Peyer's patch (tissue), 4 donors: ENCODE data around the gene FOXO6. TPM values are rescaled to one million over a fixed set of nuclear protein-coding genes. Genes with fewer than 3 reads are reported as not detected.

Experiments used
- DNase-seq, 3 donors: peaks; one replicate each; pipeline ENCODE4 v3.0.0-alpha.2; 2017 to 2019
- H3K27ac ChIP-seq, 4 donors: fragments of 200-600 bp; sonication (generic); one replicate each; pipeline ENCODE4 v1.5.1; 2016 to 2019
- H3K27me3 ChIP-seq, 2 donors: fragments of 200-600 bp; sonication (generic); one replicate each; pipeline ENCODE4 v1.5.1; 2019
- H3K36me3 ChIP-seq, 3 donors: fragments of 200-600 bp; sonication (generic); one replicate each; pipeline ENCODE4 v1.5.1; 2016 to 2019
- H3K4me1 ChIP-seq, 4 donors: fragments of 200-600 bp; sonication (generic); one replicate each; pipeline ENCODE4 v1.5.1; 2016 to 2019
- H3K4me3 ChIP-seq, 4 donors: fragments of 200-600 bp; sonication (generic); 1 replicate in 3 of 4; 2 replicates in 1 of 4; pipeline ENCODE4 v1.5.1; 2016 to 2019; ENCODE audit warnings: mild to moderate bottlenecking in 1 of 4
- H3K9me3 ChIP-seq, 4 donors: fragments of 200-600 bp; sonication (generic); one replicate each; pipeline ENCODE4 v1.5.1; 2016 to 2019; ENCODE audit warnings: mild to moderate bottlenecking in 1 of 4
- POLR2A ChIP-seq, 2 donors: fragments of 450-650 bp; IDR thresholded peaks; one replicate each; pipeline ENCODE4 v1.5.1; 2017; ENCODE audit warnings: antibody characterized with exemption in 2 of 2, mild to moderate bottlenecking in 2 of 2, moderate library complexity in 2 of 2
- total RNA-seq, 4 donors: library from RNA; depleted of rRNA; stranded (reverse); fragments of >200 nt; gene quantifications; one replicate each; pipeline ENCODE4 v1.1.0, GENCODE V29; 2016
- TF ChIP-seq, protein P1 (sequence below), 6 experiments: fragments of 450-650 bp in 4 of 6; fragments of 200-600 bp in 2 of 6; sonication (generic) in 1 of 6; IDR thresholded peaks; one replicate each; pipeline ENCODE4 v1.5.1; 2017 to 2019; ENCODE audit warnings: antibody characterized with exemption in 6 of 6, mild to moderate bottlenecking in 3 of 6, moderate library complexity in 1 of 6

The FOXO6 gene
- total RNA-seq, 4 donors from 2014 or later: 0.53 to 1.1 TPM; not detected in 2

DNA sequence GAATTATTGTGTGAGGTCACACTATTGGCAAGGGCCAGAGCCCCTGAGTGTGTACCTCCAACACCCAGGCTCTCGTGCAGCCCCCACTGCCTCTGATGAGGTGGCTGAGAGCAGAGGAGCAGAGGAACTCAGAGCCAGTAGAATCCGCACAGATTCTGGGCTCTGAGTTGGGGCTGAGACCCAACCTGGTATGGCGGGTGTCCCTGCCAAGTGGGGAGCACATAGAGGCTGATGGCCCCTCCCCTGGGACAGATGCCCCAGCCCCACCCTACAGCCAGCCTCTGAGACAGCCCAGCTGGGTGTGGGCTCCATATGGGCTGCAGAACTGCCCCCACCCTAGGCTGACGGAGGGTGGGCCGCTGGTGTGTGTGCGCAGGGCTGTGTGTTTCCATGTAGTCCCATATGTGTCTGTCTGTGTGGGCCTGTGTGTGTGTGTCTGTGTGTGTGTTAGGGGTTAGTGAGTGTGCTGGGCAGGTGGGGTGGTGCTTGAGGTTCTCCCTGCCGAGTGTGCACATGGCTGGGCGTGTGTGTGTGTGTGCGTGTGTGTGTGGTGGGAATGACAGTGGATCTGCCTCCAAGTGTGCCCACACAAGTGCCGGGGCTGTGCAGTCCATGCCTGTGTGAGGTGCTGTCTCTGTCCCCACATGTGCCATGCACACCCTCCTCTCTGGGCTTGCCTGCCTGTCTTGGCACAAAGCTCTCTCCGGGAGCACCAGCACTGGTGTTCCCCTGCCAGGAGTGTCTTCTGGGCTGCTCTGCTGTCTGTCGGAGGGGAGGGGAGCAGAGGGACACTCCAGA lies 24.4 kb downstream of the FOXO6 start:
- no peak overlapping the region for H3K4me3 ChIP-seq
- peaks cover 3 to 24% (median 9%) of the 10 kb centered on the region in 4 donors for H3K4me1 ChIP-seq
- no peaks in the 10 kb centered on the region for H3K27me3 ChIP-seq
- no peak overlapping the region for H3K27ac ChIP-seq
- no peaks in the 10 kb centered on the region for H3K36me3 ChIP-seq
- no peak for TF ChIP-seq POLR2A (IDR thresholded peaks at IDR 0.05)
- TF ChIP-seq, protein P1, sequence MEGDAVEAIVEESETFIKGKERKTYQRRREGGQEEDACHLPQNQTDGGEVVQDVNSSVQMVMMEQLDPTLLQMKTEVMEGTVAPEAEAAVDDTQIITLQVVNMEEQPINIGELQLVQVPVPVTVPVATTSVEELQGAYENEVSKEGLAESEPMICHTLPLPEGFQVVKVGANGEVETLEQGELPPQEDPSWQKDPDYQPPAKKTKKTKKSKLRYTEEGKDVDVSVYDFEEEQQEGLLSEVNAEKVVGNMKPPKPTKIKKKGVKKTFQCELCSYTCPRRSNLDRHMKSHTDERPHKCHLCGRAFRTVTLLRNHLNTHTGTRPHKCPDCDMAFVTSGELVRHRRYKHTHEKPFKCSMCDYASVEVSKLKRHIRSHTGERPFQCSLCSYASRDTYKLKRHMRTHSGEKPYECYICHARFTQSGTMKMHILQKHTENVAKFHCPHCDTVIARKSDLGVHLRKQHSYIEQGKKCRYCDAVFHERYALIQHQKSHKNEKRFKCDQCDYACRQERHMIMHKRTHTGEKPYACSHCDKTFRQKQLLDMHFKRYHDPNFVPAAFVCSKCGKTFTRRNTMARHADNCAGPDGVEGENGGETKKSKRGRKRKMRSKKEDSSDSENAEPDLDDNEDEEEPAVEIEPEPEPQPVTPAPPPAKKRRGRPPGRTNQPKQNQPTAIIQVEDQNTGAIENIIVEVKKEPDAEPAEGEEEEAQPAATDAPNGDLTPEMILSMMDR (IDR thresholded peaks at IDR 0.05): no peak
- DNase-seq: no peak
- H3K9me3 ChIP-seq: no peaks in the 10 kb centered on the region

DNA sequence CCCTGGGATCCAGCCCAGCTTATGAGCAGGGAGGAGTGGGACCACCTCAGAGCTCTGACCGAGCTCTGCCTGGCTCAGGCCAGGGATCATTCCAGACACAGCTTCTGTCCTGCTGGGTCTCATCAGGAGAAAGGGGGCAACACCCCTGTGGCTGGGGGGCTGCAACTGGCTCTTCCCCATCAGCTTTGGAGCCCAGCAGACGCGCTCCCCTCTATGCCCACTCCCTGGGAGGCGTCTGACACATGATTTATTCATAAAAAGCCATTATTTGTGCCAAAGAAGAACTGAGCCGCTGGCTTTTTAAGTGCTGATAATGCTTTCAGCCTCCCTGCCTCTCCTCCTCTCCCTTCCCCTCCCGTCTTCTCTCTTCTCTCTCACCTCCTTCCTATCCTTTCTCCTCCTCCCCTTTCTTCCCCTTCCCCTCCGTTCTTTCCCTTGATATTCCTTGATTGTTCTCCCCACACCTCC lies 25.0 kb downstream of the FOXO6 start:
- no peak overlapping the region for H3K27ac ChIP-seq
- no peak for TF ChIP-seq POLR2A (IDR thresholded peaks at IDR 0.05)
- TF ChIP-seq, protein P1 (IDR thresholded peaks at IDR 0.05): no peak
- no peak for DNase-seq

DNA sequence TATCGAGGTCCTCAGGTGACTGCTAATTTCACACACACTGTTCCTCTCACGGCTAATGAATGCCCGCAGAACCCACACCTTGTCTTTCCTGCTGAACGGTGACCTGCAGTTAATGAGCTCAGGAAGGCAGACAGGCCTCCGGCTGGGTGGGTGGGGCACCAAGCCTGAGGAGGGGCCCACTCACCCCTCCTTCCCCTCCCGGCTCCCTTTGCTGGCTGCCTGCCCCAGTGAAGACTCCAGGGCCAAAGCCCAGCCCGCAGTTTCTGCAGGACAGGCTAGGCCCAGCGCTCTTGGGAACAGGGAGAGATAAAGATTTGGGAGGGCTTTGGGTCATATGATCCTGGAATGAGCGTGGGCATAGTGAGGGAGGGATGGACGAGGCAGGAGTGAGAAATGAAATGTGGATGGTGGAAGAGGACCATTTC lies 26.4 kb downstream of the FOXO6 start:
- Histone ChIP-seq H3K27me3 (no peaks in the 10 kb centered on the region), H3K36me3 (no peaks in the 10 kb centered on the region), H3K4me3 (no peak overlapping the region), H3K27ac (no peak overlapping the region), H3K4me1 (peaks cover 0 to 10% (median under 1%) of the 10 kb centered on the region in 4 donors), H3K9me3 (no peaks in the 10 kb centered on the region)
- no peak for TF ChIP-seq POLR2A (IDR thresholded peaks at IDR 0.05)
- TF ChIP-seq, protein P1 (IDR thresholded peaks at IDR 0.05): no peak
- peak in 2 of 3 donors; percentile 63 to 74 for DNase-seq

More for the DNA sequence above, 25.0 kb downstream of the FOXO6 start:
- Histone ChIP-seq H3K9me3 (no peaks in the 10 kb centered on the region), H3K27me3 (no peaks in the 10 kb centered on the region), H3K4me1 (peaks cover under 1 to 17% (median 5%) of the 10 kb centered on the region in 4 donors), H3K4me3 (no peak overlapping the region), H3K36me3 (no peaks in the 10 kb centered on the region)

DNA sequence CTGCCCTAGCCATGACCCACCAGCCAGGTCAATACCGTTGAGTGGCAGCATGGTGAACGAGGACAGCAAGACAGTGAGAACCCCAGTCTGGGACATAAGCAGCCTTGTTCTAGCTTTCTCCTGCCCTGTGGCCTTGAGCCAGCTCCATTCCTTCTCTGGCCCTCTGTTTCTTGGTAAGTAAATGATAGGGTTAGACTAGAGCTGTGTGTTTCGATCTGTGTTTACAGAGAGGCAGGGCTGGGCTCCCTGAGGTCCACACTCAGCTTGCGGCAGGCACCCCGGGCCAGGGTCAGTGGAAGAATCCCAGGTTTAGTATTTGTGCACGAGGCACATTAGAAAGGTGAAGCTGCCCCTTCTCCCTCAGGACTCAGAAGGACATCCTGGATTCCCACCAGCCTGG lies 27.3 kb downstream of the FOXO6 start:
- no peak for TF ChIP-seq POLR2A (IDR thresholded peaks at IDR 0.05)
- TF ChIP-seq, protein P1 (IDR thresholded peaks at IDR 0.05): no peak
- Histone ChIP-seq H3K4me3 (no peak overlapping the region), H3K36me3 (no peaks in the 10 kb centered on the region), H3K27me3 (no peaks in the 10 kb centered on the region), H3K4me1 (peaks cover 0 to 10% (median 0%) of the 10 kb centered on the region in 4 donors), H3K27ac (no peak overlapping the region), H3K9me3 (no peaks in the 10 kb centered on the region)
- DNase-seq: no peak

DNA sequence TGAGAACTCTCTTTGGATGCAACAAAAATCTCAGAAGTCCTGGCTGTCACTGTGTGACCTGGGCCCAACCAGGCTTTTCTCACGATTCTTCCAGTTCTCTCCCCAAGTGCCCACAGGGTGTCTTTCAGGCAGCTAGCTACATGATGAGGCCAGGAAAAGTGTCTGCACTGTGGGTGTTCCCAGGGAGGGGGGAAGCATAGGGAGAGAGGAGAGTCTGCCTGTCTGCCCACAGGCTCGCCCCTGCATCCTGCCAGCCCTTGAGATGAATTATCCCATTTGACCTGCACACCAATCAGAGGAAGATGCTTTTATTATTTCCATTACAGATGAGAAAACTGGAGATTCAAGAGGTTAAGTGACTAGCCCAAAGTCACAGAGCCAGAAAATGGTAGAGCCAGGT lies 27.8 kb downstream of the FOXO6 start:
- TF ChIP-seq, protein P1 (IDR thresholded peaks at IDR 0.05): no peak
- no peak for TF ChIP-seq POLR2A (IDR thresholded peaks at IDR 0.05)
- H3K27ac ChIP-seq: no peak overlapping the region
- no peaks in the 10 kb centered on the region for H3K9me3 ChIP-seq
- no peak overlapping the region for H3K4me3 ChIP-seq
- H3K36me3 ChIP-seq: no peaks in the 10 kb centered on the region
- no peaks in the 10 kb centered on the region for H3K27me3 ChIP-seq
- no peak for DNase-seq
- H3K4me1 ChIP-seq: peaks cover 0 to 10% (median 0%) of the 10 kb centered on the region in 4 donors
